ENCODE measurements around the gene VAPA. TPM values are rescaled to one million over a fixed set of nuclear protein-coding genes. Genes with fewer than 3 reads are reported as not detected.
A peak's percentile ranks its signal among the peaks of the same experiment; 100 is the strongest.

The VAPA gene
- total RNA-seq, 1 donor from 2014 or later = 184 TPM

DNA sequence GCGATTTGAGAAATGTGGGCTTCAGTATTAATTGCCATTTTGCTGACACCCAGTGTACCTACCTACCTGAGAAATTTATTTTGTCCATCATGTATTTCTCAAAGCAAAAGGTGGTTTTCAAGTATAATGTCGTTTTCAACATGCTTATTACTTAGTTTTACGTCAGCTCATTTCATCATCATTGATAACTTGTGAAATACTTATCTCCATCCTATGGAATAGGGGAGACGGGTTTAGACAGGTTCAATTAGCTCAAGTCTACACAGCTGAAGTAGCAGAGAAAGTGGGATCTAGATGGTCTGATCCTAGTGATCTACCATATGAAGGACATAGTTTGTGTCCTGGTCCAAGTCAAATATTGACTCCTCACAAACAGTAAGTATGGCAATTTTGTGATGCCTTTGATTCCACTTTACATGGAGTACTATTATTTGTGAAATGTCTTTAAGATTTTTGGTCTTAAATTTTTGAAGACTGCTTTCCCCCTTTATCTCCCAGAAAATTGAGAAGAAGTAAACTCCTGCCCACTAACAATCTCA, 45.1 kb downstream of the VAPA start:
- intact Hi-C loops (cut with DNase I) = no loop called here
- no peak for DNase-seq (ENCODE audit: low spot score)
- no peak for ATAC-seq

DNA sequence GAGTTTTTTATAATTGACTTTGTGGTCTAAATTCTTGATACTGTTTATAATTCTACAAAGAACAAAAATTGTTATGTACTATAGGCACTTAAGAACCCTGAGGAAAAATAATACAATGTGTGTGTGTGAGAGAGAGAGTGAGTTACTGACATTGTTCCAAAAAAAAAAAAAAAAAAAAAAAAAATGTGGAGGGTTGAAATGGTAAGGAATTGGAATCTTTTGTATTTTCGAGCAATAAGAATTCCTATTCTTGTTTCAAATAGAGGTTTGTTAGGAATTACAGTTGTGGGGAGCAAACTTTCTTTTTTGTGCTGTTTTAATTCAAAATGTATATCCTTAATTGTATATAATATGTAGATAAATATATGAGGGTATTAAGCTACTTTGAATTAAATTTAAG, 45.7 kb downstream of the VAPA start:
- ATAC-seq (no peak), DNase-seq (ENCODE audit: low spot score) (no peak)
- intact Hi-C loops (cut with DNase I) = no loop called here

DNA sequence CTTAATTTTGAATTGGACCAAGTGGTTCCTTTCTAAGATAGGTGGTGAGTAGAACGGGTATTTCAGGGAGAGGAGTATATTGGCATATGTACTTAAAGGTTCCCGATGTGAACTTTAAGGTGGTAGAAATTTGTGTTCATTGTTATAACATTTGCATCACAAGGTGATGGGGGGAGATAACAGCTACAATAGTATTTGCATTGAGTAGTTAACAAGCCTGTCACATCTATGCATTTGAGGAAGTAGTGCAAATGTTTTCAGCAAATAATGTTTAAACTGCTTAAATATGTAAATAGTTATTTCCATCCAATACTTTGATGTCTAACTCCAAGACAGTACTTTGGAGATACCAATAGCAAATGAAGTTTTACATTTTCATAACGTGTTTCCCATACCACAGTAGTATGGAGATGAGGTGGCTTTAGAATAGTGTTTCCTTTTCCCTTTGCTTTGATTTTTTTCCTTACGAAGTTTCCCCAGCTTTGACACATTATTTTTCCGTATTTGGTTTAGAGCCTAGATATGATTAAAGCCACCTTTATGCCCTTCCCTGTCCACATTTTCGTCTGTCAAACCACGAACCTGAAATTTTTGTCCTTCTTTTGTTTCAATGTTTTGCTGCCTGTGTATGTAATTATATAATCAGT, 46.6 kb downstream of the VAPA start:
- DNase-seq (ENCODE audit: low spot score) (no peak), ATAC-seq (no peak)
- intact Hi-C loops (cut with DNase I) = no loop called here

DNA sequence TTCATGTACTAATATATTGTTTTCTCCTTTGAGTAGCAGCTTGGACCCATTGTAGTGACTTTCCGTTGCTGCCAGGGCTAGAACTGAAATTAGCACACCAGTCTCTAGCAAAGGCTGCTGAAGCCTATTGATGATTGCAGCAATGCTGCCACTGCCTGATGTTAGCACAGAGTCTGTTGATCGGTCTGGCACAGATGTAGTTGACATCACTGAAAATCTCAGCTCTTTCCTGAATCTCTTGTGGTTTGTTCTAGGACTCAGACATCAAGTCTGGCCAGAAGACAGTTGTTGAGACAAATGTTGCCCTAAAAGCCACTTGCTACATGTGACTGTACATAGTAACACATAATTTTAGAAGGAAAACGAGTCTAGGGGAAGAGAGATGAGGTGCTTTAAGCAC, 47.2 kb downstream of the VAPA start:
- DNase-seq (ENCODE audit: low spot score) = no peak
- intact Hi-C loops (cut with DNase I) = no loop called here
- peak; percentile 61 for ATAC-seq

DNA sequence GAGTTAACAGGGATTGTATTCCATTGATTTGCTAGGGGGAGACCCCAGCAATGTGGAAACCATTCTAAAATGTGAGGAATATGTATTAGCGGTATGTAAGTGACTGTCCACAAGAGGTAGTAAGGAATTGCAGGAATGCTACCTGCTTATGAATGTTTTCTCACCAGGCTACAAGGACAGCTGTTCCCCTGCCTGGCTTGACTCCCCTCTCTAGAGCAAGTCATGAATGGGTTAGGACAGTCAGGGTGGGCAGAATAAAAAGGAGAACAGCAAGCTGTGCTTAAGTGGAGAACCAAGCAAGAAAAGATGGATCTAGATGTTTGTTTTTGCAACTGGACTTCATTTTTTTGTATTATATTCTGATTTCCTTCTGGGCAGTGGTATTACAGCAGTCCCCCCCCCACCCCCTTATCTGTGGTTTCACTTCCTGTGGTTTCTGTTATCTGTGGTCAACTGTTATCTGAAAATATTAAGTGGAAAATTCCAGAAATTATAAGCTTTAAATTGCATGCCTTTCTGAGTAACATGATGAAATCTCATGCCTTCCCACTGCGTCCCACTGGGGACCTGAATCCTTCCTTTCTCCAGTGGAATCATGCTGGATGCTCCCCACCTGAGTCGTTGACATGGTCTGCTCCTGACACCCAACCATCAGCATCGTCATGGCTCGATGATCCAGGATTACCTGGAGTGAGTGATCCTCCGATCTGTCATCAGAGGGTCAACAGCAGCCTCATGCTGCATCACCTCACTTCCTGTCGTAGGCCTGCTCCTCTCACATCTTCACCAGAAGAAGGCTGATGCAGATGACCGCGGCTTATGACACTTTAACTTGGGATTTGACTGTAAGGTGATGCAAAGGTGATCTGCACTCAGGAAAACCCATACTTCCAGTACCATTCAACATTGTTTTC, 52.2 kb downstream of the VAPA start:
- intact Hi-C loops (cut with DNase I) = no loop called here
- no peak for ATAC-seq
- no peak for DNase-seq (ENCODE audit: low spot score)

DNA sequence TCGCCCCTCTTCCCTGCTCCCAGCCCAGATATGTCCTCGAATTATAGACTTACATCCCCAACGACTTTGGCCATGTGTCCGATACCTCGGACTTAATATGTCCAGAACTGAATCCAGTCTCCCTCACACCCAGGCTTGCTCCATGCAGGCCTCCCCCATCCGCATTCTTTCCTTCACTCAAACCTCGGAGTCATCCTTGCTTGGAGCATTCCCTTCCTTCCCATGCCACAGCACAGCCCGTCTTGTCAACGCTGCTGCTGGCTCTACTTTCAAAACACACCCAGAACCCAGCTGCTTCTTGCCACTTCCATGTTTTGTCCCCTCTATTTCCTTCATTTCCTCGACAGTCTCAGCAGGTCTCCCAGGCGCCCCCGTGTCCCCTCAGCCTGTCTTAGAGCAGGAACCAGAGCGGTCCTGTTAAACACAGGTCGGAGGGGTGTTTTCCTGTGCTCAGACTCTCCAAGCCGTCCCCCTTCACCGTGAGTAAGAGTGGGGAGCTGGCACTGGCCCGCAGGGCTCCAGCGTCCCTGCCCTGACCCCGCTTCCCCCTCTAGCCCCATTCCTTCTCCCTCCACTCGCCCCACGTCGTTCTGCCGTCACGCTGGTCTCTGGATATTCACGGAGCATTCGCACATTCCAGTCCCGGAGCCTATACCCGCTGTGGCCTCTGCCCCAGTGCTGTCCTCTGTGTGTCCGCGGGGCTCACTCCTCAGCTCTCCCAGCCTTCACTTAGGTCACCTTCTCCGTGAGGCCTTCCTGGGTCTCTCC, 54.4 kb downstream of the VAPA start:
- intact Hi-C loops (cut with DNase I) = no loop called here
- DNase-seq (ENCODE audit: low spot score) (no peak), ATAC-seq (no peak)

DNA sequence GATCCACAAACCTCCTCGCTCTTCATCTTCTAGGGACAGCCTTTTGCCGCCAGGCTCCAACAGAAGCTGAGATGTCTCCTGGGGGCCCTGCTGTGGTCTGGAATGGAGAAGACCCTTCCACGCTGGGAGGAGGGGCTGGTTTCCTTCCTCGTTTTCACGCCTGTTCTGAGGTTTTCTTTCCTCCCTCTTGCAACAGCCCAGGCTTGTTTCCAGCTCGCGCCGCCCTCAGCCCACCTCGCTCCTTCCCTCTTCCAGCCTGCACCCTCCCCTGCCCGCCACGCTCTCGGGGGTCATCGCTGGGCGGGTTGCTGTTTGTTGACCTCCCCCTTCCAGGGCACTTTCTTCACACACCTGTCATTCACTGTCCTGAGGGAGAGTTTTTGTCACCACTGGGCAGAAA, 55.4 kb downstream of the VAPA start:
- ATAC-seq = peak; percentile 23
- intact Hi-C loops (cut with DNase I) = no loop called here
- DNase-seq (ENCODE audit: low spot score) = no peak

DNA sequence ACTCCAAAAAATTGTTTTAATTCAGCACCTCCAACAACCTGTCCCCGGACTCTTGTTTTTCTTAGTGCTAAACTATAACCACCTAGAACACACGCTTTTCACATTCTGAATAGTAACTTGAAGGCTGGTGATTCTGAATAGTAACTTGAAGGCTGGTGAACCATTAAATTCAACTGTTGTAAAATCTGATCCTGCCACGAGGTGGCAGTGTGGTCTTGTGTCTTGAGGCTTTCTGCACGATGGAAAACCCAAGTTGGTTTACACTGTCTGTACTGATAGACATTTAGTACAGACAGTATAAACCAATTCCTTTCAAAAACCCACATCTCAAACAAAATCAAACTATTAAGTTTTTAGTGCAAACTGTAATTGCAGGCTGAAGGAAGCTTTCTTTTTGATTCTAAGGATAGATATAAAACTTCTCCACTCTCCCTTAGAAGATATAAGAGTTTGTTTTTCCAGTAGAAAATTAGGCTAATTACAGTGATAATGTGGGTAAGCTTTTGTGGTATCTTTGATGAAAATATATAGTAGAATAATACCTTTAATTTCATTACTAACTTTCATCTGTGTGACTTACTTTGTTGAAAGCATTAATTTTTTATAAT, 57.6 kb downstream of the VAPA start:
- peak; percentile 87 for DNase-seq (ENCODE audit: low spot score)
- intact Hi-C loops (cut with DNase I) = loop anchor here (2.0 kb wide), 1 partner anchor 549 kb away; no protein-coding TSS in a partner anchor
- ATAC-seq = peak; percentile 84

DNA sequence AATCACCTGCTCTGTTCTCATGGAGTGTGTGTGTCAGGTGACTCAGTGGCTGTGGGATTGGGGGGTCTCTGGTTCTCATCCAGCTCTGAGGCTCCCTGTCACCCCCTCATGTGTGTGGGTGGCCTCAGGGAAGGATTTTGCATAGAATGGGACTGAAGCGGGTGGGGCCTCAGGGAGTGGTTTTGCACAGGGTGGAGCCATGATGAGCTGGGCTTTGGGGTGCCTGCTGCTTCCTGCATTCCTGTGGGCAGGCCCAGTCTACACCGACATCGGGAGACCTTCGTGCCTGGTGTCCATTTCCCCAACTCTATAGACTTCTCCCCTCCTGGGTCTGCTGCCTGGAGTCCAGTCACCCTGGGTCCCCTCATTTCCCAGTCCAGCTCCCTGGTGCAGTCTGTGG, 59.7 kb downstream of the VAPA start:
- intact Hi-C loops (cut with DNase I) = no loop called here
- ATAC-seq = peak; percentile 35

DNA sequence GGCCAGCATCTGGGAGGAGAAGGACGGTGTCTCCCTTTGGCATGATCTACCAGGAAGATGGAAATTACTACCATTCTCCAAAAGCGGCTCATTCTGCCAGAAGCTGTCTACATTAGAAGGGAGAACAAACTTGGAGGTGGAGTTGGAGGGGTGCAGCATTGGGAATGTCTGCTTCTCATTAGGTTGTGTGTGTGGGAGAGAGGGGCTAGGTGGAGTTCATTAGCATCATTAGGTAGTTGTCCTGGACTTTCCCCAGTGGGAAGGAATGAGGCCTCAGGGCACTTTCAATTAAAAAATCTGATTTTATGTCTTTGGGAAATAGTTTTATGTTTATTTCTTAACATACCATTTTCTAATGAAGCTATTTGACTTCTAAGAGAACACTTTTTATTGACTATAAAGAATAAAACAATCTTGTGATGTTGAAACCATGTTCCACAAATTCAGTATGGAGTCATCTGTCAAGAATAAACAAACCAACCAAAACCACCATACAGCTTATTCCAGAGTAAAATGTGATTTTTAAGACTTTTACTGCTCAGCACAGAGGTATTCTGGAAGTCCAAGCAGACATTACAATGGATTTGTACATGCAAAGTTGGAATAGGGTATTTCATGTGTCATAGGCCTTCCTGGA, 60.6 kb downstream of the VAPA start:
- intact Hi-C loops (cut with DNase I) = no loop called here
- ATAC-seq = no peak
- no peak for DNase-seq (ENCODE audit: low spot score)

More for the DNA sequence above, 59.7 kb downstream of the VAPA start:
- no peak for DNase-seq (ENCODE audit: low spot score)

DNA sequence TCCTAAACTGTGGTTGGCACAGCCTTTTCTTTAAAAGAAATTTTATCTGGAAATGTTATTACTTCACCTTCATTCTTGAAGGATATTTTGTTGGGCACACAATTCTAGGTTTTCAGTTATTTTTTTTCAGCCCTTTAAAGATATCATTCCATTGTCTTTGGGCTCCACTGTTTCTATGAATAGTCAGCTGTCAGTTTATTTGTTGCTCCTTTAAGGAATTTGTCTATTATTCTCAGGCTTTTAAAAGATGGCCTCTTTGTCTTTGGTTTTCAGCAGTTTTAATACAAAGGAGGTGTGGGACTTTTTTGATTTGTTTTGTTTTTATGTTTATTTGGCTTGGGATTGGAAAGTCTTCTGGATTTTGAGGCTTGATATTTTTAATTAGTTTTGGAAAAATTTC, 61.8 kb downstream of the VAPA start:
- ATAC-seq = no peak
- DNase-seq (ENCODE audit: low spot score) = no peak
- intact Hi-C loops (cut with DNase I) = no loop called here

DNA sequence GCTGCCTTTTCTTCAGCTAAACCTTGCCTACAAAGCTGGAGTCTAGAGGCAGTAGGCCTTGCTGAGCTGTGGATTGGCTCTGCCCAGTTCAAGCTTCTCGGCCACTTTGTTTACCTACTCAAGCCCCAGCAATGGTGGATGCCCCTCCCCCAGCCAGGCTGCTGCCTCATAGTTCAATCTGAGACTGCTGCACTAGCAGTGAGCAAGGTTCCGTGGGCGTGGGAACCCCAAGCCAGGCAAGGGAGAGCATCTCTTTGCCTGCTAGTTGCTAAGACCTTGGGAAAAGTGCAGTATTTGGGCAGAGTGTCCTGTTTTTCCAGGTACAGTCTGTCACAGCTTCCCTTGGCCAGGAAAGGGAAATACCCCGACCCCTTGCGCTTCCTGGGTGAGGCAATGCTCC, 68.9 kb downstream of the VAPA start:
- intact Hi-C loops (cut with DNase I) = no loop called here
- DNase-seq (ENCODE audit: low spot score) (no peak), ATAC-seq (no peak)

DNA sequence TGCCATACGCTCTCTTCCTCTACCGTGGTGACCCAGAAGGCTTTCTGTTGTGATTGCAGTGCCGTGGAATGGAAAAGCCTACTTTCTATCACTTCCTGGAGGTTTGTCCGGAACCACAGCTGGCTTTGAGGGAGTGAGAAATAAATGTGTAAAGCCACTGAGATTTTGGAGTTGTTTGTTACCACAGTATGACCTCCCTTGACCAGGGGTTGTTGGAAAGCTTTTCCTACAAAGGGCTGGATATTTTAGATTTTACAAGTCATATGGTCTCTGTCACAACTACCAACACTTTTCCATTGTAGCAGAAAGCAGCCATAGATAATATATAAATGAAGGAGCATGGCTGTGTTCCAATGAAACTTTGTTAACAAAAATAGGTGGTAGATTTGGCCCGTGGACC, 70.3 kb downstream of the VAPA start:
- DNase-seq (ENCODE audit: low spot score) = no peak
- intact Hi-C loops (cut with DNase I) = no loop called here
- ATAC-seq = peak; percentile 51

DNA sequence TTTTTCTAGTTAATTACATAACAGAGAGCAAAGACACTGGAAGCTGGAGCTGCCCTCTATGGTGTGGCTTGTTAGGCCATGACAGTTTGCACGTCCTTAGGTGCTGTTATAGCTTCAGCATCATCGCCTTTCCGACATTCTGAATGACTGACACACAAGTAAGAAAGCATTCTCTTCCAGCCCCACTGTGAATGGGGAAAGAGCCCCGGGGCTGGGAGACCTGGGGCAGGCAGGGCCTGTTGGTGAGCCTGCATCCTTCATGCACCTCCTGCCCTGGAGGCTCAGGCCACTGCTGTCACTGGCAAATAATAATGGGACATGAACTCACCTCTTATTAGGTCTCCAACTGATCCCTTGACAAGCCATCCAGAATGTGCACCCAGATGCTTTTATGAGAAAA, 71.8 kb downstream of the VAPA start:
- ATAC-seq (no peak), DNase-seq (ENCODE audit: low spot score) (no peak)
- intact Hi-C loops (cut with DNase I) = no loop called here

DNA sequence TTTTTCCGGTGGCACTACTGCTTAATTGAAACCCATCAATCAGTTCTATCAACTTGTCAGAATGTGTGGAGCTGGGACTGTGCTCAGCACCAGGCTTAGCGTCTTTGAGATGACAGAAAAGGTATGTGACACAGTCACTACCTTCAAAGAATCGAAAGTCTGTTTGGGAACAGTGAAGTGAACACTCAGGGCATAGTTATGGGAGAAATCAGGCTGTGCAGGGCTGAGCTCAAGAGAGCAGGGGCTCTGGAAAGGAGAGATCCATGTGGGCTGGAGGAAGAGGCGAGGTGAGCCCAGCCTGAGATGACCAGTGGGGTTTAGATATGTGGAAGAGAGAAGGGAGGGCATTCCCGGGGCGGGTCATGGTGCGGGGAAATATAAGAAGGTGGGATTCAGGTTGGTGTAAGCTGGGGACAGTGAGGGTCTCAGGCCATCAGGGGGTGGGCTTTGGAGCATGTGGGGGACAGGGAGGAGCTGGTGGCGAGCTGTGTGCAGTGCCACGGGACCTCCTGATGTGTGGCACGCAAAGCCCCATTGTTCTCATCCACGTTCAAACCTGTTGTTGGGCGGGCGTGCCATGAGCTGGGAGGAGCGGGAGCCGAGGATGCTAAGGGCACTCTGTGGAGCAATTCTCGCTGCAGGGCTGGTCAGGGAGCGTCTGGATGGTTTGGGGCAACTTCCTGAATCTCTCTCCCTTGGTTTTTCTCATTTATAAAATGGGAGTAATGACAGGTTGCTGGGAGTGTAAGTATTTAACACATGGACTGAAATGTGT, 72.5 kb downstream of the VAPA start:
- DNase-seq (ENCODE audit: low spot score) = no peak
- ATAC-seq = no peak
- intact Hi-C loops (cut with DNase I) = no loop called here

DNA sequence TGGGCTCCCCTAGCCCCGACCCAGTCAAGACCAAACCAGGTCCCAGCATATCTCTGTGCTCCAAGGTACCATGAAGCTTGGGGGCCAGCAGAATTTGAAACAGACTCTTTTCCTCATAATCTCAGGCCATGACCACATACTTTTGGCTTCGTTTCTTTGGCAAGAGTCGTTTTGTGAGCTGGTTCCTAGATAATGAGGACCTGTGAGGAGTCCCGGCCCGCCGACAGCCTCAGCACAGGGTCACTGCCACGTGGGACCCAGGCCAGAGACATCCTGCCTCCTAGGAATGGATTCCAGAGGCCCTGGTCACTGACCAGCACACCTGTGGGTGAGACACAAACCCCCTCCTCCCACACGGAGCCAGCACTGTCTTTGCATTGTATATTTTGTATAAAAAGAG, 73.5 kb downstream of the VAPA start:
- DNase-seq (ENCODE audit: low spot score) (no peak), ATAC-seq (peak; percentile 31)
- intact Hi-C loops (cut with DNase I) = no loop called here

DNA sequence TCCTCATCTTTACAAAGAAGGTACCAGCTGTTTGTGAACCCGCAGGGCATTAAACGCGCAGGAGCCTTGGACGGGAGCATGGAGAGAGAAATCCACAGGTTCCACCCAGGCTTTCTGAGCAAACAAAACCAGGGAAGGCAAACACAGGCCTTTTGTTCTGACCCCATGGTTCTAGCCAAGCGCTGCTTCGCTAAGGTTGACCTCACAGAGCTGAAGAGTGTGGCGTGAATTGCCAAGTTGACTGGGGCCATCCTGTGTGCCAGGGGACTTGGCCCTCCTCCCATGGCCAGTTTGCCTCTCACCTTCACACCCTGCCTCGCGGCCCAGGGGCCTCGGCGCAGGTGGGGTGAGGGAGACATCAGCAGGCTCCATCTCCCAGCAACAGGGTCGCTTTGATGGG, 74.1 kb downstream of the VAPA start:
- ATAC-seq (peak; percentile 91), DNase-seq (ENCODE audit: low spot score) (no peak)
- intact Hi-C loops (cut with DNase I) = no loop called here

DNA sequence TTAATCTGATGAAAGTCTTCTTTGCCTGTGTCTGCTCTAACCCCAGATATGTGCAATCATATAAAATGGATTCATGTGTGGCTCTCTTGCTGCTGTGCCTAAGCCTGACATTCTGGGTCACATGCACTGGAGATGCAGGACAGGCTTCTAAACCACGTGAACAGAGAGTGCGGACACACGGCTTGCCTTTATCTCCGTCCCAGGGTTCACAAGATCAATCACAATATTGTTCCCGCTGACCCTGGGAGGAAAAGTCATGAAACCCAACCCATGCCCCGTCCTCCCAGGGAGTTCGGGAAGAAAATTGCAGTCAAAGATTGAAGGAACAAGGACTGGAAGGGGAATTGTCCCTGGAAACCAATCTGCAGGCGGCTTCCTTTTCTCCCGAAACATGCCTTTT, 74.8 kb downstream of the VAPA start:
- ATAC-seq (peak; percentile 6), DNase-seq (ENCODE audit: low spot score) (no peak)
- intact Hi-C loops (cut with DNase I) = no loop called here

All from sciatic nerve (tissue), 2 donors.